Lung (tissue), 12 donors: ENCODE data around the gene DZIP1L. TPM values are rescaled to one million over a fixed set of nuclear protein-coding genes. Genes with fewer than 3 reads are reported as not detected.

Experiments
- ATAC-seq: fragments of 200-7000 bp; cut with Tn5 transposase; one replicate; pipeline ENCODE4 v1.9.1; 2020; ENCODE audit warnings: moderate number of reproducible peaks; ENCODE audit not compliant: insufficient read depth, low FRiP score
- DNase-seq, 3 donors: peaks; one replicate each; pipeline ENCODE4 v3.0.0-alpha.2; 2013 to 2017
- H3K27ac ChIP-seq, 2 donors: one replicate each; pipeline ENCODE4 v1.5.1; 2013; ENCODE audit warnings: mild to moderate bottlenecking in 2 of 2, moderate library complexity in 2 of 2, control low read depth in 1 of 2, inconsistent platforms in 1 of 2, low read depth in 1 of 2, low read length in 1 of 2
- H3K27me3 ChIP-seq, 3 donors: one replicate each; pipeline ENCODE4 v1.5.1; 2013; ENCODE audit warnings: low read length in 2 of 3; ENCODE audit not compliant: control insufficient read depth in 3 of 3, insufficient read depth in 3 of 3
- H3K36me3 ChIP-seq, 4 donors: one replicate each; pipeline ENCODE4 v1.5.1; 2013; ENCODE audit warnings: low read length in 4 of 4, mild to moderate bottlenecking in 1 of 4, moderate library complexity in 1 of 4; ENCODE audit not compliant: control insufficient read depth in 4 of 4, insufficient read depth in 4 of 4
- H3K4me1 ChIP-seq, 5 donors: one replicate each; pipeline ENCODE4 v1.5.1; 2013; ENCODE audit warnings: low read length in 5 of 5, mild to moderate bottlenecking in 2 of 5, moderate library complexity in 1 of 5; ENCODE audit not compliant: control insufficient read depth in 5 of 5, insufficient read depth in 5 of 5
- H3K4me3 ChIP-seq: one replicate; pipeline ENCODE4 v1.5.1; 2013; ENCODE audit warnings: mild to moderate bottlenecking, control low read depth, moderate library complexity
- H3K9ac ChIP-seq, 2 donors: one replicate each; pipeline ENCODE4 v1.5.1; 2013; ENCODE audit warnings: low read length in 2 of 2, control low read depth in 1 of 2; ENCODE audit not compliant: insufficient read depth in 1 of 2
- H3K9me3 ChIP-seq, 4 donors: one replicate each; pipeline ENCODE4 v1.5.1; 2013; ENCODE audit warnings: low read length in 3 of 4, mild to moderate bottlenecking in 1 of 4, moderate library complexity in 1 of 4; ENCODE audit not compliant: control insufficient read depth in 4 of 4, insufficient read depth in 3 of 4
- CTCF ChIP-seq: IDR thresholded peaks from 2 replicates; pipeline ENCODE4 v1.5.1; 2012; ENCODE audit warnings: mild to moderate bottlenecking; ENCODE audit errors: control extremely low read depth, extremely low read depth
- WGBS, 2 donors: extraction: QIAGEN DNeasy Blood & Tissue Kit; methylation state at CpG; one replicate each; pipeline ENCODE4 v1.1.7; 2013; 5-methylcytosine and 5-hydroxymethylcytosine counted together
- polyA plus RNA-seq, 2 donors: library from polyadenylated mRNA; stranded (reverse); fragments of 200-250 nt; gene quantifications; one replicate each; pipeline ENCODE4 v1.2.1, GENCODE V29; 2013
- total RNA-seq, 2 donors: library from RNA; depleted of rRNA in 1 of 2; stranded (reverse); fragments of >200 nt in 1 of 2; gene quantifications; one replicate each; pipeline ENCODE4 v1.2.1, GENCODE V29; 2014 to 2021
- donor health status: control.
- donor health status: control.
- donor health status: Bipolar disorder and iron deficiency.
- donor health status: healthy.
- donor health status: DM: yes; HTN: yes; CAD: no.

Gene DZIP1L
- total and polyA plus RNA-seq, 4 donors, result 4.1 to 40.0 (median 17.1) TPM

- Histone ChIP-seq H3K27me3 (no peaks in the 10 kb centered on the region), H3K9ac (no peak overlapping the region), H3K36me3 (peaks cover 0 to 24% (median 11%) of the 10 kb centered on the region in 4 donors), H3K9me3 (no peaks in the 10 kb centered on the region), H3K27ac (no peak overlapping the region), H3K4me3 (no peak overlapping the region), H3K4me1 (no peaks in the 10 kb centered on the region)
- ATAC-seq (no peak), DNase-seq (no peak)
- WGBS, 2 donors, result 73 to 88% methylated on average over 1 of the region's 1 CpG
- no peak for TF ChIP-seq CTCF
Measured at GRCh38 chr3:138062626-138063025, 52.8 kb downstream of the DZIP1L start.

- DNase-seq (no peak), ATAC-seq (no peak)
- 94 to 100% methylated on average over 2 of the region's 2 CpGs for WGBS, 2 donors
- no peak overlapping the region for H3K27ac ChIP-seq
- no peak overlapping the region for H3K4me3 ChIP-seq
- no peaks in the 10 kb centered on the region for H3K27me3 ChIP-seq
- no peak overlapping the region for H3K9ac ChIP-seq
- H3K36me3 ChIP-seq, result peaks cover 0 to 24% (median 11%) of the 10 kb centered on the region in 4 donors
- TF ChIP-seq CTCF, result no peak
- no peaks in the 10 kb centered on the region for H3K9me3 ChIP-seq
- H3K4me1 ChIP-seq, result no peaks in the 10 kb centered on the region
Measured at GRCh38 chr3:138062037-138062436, 53.4 kb downstream of the DZIP1L start.

GRCh38 chr3:138060792-138061191 is 54.6 kb downstream of the DZIP1L start:
- H3K4me1 ChIP-seq, result no peaks in the 10 kb centered on the region
- no peak overlapping the region for H3K4me3 ChIP-seq
- H3K9me3 ChIP-seq, result no peaks in the 10 kb centered on the region
- no peak for ATAC-seq
- WGBS, 2 donors, result 34 to 35% methylated on average over 2 of the region's 2 CpGs
- H3K36me3 ChIP-seq, result peaks cover 0 to 14% (median 6%) of the 10 kb centered on the region in 4 donors
- no peak for DNase-seq
- no peak overlapping the region for H3K9ac ChIP-seq
- no peaks in the 10 kb centered on the region for H3K27me3 ChIP-seq
- TF ChIP-seq CTCF, result no peak
- H3K27ac ChIP-seq, result no peak overlapping the region

GRCh38 chr3:138059261-138059660 is 56.1 kb downstream of the DZIP1L start:
- peaks cover 0 to 14% (median 4%) of the 10 kb centered on the region in 4 donors for H3K36me3 ChIP-seq
- DNase-seq (peak in 1 of 3 donors; percentile 9), ATAC-seq (no peak)
- no peak overlapping the region for H3K9ac ChIP-seq
- H3K4me3 ChIP-seq, result no peak overlapping the region
- H3K27me3 ChIP-seq, result no peaks in the 10 kb centered on the region
- no peaks in the 10 kb centered on the region for H3K9me3 ChIP-seq
- H3K27ac ChIP-seq, result no peak overlapping the region
- TF ChIP-seq CTCF, result no peak
- H3K4me1 ChIP-seq, result no peaks in the 10 kb centered on the region
